Activated T-helper 17 cell treated with anti-CD3 and anti-CD28 coated beads, Interleukin-2, amount 50 U/mL, for 72 hours (primary cell): ENCODE measurements around the gene LRRC8D. TPM values are rescaled to one million over a fixed set of nuclear protein-coding genes. Genes with fewer than 3 reads are reported as not detected.
A peak's percentile ranks its signal among the peaks of the same experiment; 100 is the strongest.

ENCODE experiments used
- ATAC-seq: fragments of 150-1000 bp; cut with Tn5 transposase; replicated peaks from 2 replicates; pipeline ENCODE4 v1.10.0; 2021; ENCODE audit warnings: mild to moderate bottlenecking, moderate library complexity
- H3K27ac Mint-ChIP-seq: one replicate; pipeline ENCODE4 v1.8.0; 2022; ENCODE audit warnings: mixed read lengths
- H3K27me3 Mint-ChIP-seq: one replicate; pipeline ENCODE4 v1.8.0; 2022; ENCODE audit warnings: mixed read lengths
- H3K36me3 Mint-ChIP-seq: one replicate; pipeline ENCODE4 v1.8.0; 2022; ENCODE audit warnings: low read depth, mild to moderate bottlenecking, mixed read lengths
- H3K4me1 Mint-ChIP-seq: one replicate; pipeline ENCODE4 v1.8.0; 2022; ENCODE audit warnings: mixed read lengths
- H3K4me3 Mint-ChIP-seq: one replicate; pipeline ENCODE4 v1.8.0; 2022; ENCODE audit warnings: mild to moderate bottlenecking, mixed read lengths
- H3K9me3 Mint-ChIP-seq: one replicate; pipeline ENCODE4 v1.8.0; 2022; ENCODE audit warnings: mixed read lengths
- total RNA-seq, 2 donors: library from RNA; stranded (reverse); gene quantifications; one replicate each; pipeline ENCODE4 v1.2.3, GENCODE V29; 2022

LRRC8D gene
- total RNA-seq, 2 donors from 2014 or later = 15.2 to 24.0 TPM

DNA sequence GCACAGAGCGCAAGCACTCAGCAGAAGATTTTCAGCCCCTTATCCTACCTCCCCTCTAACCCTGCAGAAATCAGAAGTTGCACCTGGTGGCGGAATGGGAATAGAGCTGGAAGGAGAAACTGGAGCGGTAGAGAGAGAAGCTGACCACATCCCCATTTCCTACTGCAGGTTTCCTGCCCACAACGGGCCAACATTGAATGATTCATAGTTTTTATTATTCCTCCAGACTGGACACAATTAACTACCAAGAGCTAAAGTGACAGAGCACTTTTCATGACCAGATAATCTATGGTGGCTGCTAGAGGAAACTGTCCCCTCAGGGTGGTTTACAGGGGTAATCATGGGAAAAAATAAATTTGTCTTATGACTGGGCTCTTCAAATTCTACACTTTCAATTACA, 21.3 kb upstream of the LRRC8D start:
- Mint-ChIP-seq H3K4me3 (no peak overlapping the region), H3K9me3 (no peaks in the 10 kb centered on the region), H3K4me1 (peaks cover 9% of the 10 kb centered on the region), H3K27ac (peak overlapping the region; percentile 35), H3K36me3 (no peaks in the 10 kb centered on the region), H3K27me3 (no peaks in the 10 kb centered on the region)
- ATAC-seq = no peak

DNA sequence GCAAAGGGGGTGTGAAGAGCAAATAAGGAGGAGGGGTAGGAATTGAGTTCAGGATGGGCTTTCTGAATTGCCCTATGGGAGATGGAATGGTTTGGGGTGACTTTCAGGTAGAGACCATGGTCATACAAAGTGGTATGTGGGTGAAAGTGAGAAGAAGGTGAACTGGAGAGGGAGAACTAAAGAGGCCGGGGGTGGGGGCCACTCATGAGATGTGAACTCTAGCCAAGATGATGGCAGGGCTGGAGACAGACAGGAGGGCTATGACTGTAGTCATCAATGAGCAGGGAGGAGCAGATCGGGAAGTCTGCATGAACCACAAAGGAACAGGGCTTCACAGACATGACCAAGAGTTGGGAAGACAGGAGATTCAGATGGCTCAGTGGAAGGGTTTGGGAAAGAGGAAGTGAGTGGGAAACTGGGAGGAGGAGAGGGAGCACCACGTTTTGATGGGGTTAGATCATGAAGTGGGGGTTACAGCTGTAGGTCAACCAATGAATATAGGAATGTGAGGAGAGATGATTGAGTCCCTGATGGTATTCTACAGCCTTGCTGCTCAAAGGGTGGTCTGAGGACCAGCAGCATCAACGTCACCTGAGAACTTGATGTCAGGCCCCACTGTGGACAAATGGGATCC, 20.7 kb upstream of the LRRC8D start:
- H3K4me3 Mint-ChIP-seq = no peak overlapping the region
- no peak for ATAC-seq
- H3K4me1 Mint-ChIP-seq = peaks cover 9% of the 10 kb centered on the region
- H3K27me3 Mint-ChIP-seq = no peaks in the 10 kb centered on the region
- no peaks in the 10 kb centered on the region for H3K36me3 Mint-ChIP-seq
- peak overlapping the region; percentile 35 for H3K27ac Mint-ChIP-seq
- no peaks in the 10 kb centered on the region for H3K9me3 Mint-ChIP-seq

DNA sequence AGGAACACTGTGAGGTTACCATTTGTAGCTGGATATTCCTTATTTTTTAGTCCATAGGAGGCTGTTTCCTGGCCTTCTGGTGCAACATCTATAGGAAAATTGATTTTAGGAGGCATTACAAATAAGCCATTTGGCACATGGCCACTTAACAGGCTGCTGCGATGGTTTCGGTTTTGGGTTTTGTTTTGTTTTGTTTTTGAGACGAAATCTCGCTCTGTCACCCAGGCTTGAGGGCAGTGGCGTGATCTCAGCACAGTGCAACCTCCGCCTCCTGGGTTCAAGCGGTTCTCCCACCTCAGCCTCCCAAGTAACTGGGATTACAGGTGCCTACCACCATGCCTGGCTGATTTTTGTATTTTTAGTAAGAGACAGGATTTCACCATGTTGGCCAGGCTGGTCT, 20.1 kb upstream of the LRRC8D start:
- Mint-ChIP-seq H3K27ac (no peak overlapping the region), H3K27me3 (no peaks in the 10 kb centered on the region), H3K36me3 (no peaks in the 10 kb centered on the region), H3K4me3 (no peak overlapping the region), H3K4me1 (peaks cover 9% of the 10 kb centered on the region), H3K9me3 (no peaks in the 10 kb centered on the region)
- no peak for ATAC-seq

DNA sequence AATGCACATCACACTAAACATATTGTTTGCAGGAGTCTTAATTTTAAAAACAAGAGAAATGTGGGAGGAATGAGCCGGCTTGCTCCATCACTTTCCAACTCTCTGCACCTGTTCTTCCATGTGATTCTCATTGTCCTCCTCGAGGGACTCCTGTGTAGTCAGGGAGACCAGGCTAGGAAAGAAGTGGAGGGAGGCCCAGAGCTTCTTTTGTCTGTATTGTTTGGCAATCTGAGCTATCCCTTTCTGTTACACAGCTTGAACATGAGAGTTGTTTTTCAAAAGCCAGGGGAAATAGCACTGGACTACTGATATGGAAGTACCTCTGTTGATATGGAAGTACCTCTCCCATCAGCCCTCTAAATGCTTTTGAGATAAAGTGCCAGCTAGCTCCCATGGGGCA, 18.8 kb upstream of the LRRC8D start:
- H3K9me3 Mint-ChIP-seq = no peaks in the 10 kb centered on the region
- ATAC-seq = no peak
- peaks cover 9% of the 10 kb centered on the region for H3K4me1 Mint-ChIP-seq
- H3K27me3 Mint-ChIP-seq = no peaks in the 10 kb centered on the region
- H3K36me3 Mint-ChIP-seq = no peaks in the 10 kb centered on the region
- no peak overlapping the region for H3K27ac Mint-ChIP-seq
- no peak overlapping the region for H3K4me3 Mint-ChIP-seq

DNA sequence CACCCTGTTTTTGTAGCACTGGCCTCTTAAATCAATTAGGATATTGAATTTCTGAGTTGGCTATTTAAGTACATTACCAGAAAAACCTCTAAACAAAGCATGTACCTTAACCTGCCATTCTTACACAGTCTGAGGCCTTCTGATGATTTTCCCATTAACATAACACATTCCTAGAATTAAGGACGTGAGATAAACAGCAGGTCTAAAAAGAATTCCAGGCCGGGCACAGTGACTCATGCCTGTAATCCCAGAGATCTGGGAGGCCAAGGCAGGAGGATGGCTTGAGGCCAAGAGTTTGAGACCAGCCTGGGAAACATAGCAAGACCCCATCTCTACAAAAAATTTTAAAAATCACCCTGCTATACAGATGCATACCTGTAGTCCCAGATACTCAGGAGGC, 18.0 kb upstream of the LRRC8D start:
- Mint-ChIP-seq H3K4me3 (no peak overlapping the region), H3K27me3 (no peaks in the 10 kb centered on the region), H3K4me1 (peaks cover 9% of the 10 kb centered on the region), H3K36me3 (no peaks in the 10 kb centered on the region), H3K27ac (no peak overlapping the region), H3K9me3 (no peaks in the 10 kb centered on the region)
- no peak for ATAC-seq

DNA sequence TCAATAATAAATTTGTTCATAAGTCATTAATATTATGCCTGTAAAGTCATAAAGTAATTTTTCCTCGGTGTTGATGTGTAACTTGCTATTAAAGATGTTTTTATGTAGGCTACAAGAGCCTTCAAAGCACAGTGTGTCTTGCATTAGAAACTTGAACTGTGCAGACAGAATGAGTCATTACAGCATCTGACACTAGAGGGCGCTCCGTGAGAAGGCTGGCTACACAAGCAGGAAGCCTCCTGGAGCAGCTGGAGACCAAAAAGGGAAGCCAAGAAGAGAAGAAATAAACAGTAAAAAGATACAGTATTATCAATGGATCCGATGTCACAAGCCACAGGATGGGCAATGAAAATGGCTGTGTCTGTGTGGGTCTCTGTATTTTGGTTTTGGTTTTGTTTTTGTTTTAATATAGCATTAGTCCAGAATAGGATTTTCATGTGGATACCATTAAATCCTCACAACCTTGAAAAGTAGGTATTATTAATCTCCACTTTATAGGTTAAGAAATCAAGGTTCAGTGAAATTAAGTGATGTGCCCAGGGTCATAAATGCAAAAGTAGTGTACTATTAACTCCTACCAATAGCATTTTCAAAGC, 16.1 kb upstream of the LRRC8D start:
- Mint-ChIP-seq H3K4me3 (no peak overlapping the region), H3K27ac (no peak overlapping the region), H3K27me3 (no peaks in the 10 kb centered on the region), H3K9me3 (no peaks in the 10 kb centered on the region), H3K36me3 (no peaks in the 10 kb centered on the region), H3K4me1 (peaks cover 2% of the 10 kb centered on the region)
- ATAC-seq = peak; percentile 87

DNA sequence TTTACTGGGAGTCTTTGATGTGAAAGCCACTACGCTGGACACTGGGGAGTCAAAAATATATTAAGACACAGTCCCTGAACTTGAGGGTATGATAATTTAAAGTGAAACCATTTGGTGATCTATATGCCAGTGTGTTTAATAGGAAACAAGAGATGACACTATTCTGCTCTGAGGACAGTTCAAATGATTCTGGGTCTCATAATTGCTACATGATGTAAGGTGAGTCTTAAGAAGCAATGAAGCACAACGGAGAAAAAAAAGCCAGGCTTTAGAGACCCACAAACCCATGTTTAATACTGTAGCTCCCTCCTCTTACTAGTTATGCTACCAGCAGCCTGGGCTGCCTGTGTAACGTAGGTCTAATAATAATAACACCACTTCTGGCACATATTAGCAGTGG, 14.2 kb upstream of the LRRC8D start:
- no peak overlapping the region for H3K4me3 Mint-ChIP-seq
- no peaks in the 10 kb centered on the region for H3K36me3 Mint-ChIP-seq
- H3K4me1 Mint-ChIP-seq = no peaks in the 10 kb centered on the region
- no peaks in the 10 kb centered on the region for H3K9me3 Mint-ChIP-seq
- H3K27ac Mint-ChIP-seq = no peak overlapping the region
- H3K27me3 Mint-ChIP-seq = no peaks in the 10 kb centered on the region
- no peak for ATAC-seq

DNA sequence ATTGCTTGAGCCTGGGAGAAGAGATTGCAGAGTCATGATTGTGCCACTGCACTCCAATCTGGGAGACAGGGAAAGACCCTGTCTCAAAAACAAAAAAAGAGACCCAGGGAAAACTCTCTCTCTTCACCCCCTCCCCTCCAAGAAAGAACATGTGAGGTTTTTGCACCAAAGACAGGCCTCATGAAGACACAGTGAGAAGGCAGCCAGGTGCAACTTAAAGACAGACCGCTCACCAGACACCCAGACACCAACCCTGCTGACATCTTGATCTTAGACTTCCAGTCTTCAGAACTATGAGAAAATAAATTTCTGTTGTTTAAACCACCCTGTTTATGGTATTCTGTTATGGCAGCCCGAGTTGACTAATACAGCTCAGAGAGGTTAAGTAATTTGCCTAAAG, 13.3 kb upstream of the LRRC8D start:
- Mint-ChIP-seq H3K4me1 (no peaks in the 10 kb centered on the region), H3K36me3 (no peaks in the 10 kb centered on the region)

DNA sequence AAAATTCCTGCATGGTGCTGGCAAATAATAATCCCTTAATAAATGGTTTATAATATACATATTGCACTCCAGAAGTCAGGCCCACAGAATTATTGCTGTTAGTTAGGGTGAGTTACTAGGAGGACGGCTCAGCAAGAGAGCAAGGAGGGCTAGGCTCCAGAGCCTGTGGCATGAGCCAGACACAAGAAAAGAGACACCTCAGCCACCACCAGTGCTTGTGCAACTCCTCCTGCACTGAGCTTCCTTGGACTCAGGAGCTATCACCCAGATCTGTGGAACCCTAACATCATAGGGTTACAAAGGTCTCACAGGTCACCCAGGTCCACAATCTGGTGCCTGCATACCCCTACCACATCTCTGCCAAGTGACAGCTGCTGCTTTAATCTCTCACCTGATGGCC, 12.8 kb upstream of the LRRC8D start:
- ATAC-seq = no peak
- H3K9me3 Mint-ChIP-seq = no peaks in the 10 kb centered on the region
- H3K27me3 Mint-ChIP-seq = no peaks in the 10 kb centered on the region
- H3K4me3 Mint-ChIP-seq = no peak overlapping the region
- H3K36me3 Mint-ChIP-seq = no peaks in the 10 kb centered on the region
- H3K27ac Mint-ChIP-seq = no peak overlapping the region
- no peaks in the 10 kb centered on the region for H3K4me1 Mint-ChIP-seq

More for the DNA sequence above, 13.3 kb upstream of the LRRC8D start:
- Mint-ChIP-seq H3K27me3 (no peaks in the 10 kb centered on the region), H3K4me3 (no peak overlapping the region), H3K9me3 (no peaks in the 10 kb centered on the region), H3K27ac (no peak overlapping the region)
- ATAC-seq = no peak

DNA sequence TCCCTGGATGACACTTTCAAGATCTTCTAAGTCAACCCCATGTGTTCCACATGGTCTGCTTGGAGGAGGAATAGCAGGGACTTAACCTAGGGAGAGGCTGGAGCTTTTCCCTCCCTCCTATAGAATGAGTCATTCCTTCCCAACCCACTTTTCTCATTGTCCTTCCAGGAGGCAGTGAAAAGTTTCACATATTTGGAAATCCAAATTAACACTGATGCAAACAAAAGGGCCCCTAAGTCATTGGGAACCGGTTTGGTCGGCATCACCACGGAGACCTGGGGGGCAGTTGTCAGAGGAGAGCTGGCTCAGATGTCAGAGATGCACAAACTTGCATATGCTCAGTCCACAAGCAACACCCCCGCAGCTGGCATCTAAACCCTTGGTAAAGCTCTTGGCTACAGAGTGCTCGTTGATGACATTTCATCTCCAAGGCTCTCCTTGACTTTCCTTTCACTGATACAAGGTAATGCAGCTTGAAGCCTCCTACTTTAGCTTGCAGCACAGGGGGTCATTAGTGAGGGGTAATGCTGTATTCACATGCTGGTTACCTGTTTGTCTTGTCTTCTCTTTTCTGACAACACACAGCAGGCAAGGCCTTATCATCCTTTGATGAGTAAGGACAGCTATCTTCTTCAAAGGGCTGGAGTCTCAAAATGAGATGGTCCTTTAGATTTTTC, 12.3 kb upstream of the LRRC8D start:
- no peak for ATAC-seq
- H3K4me3 Mint-ChIP-seq = no peak overlapping the region
- H3K4me1 Mint-ChIP-seq = no peaks in the 10 kb centered on the region
- no peaks in the 10 kb centered on the region for H3K9me3 Mint-ChIP-seq
- no peak overlapping the region for H3K27ac Mint-ChIP-seq
- H3K27me3 Mint-ChIP-seq = no peaks in the 10 kb centered on the region
- no peaks in the 10 kb centered on the region for H3K36me3 Mint-ChIP-seq

DNA sequence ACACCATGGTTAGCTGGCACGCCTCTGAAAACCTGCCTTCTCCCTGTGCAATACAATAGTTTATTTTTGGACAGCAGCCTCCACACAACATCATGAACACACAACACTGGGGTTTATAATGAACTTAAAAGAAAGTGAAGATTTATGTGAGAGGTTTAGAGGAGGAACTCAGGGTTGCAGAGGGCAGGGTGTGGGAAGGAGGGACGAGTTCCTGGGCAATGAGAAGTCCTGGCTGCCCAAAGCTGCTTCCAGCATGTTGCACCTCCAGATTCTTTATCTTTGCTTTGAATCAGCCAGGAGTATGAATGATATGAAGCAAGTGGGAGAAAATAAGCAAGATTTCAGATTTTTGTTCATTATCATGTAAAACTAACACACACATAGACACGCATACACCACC, 11.3 kb upstream of the LRRC8D start:
- Mint-ChIP-seq H3K9me3 (no peaks in the 10 kb centered on the region), H3K4me3 (no peak overlapping the region), H3K36me3 (no peaks in the 10 kb centered on the region), H3K27me3 (peaks cover 3% of the 10 kb centered on the region), H3K27ac (no peak overlapping the region), H3K4me1 (no peaks in the 10 kb centered on the region)
- ATAC-seq = no peak

DNA sequence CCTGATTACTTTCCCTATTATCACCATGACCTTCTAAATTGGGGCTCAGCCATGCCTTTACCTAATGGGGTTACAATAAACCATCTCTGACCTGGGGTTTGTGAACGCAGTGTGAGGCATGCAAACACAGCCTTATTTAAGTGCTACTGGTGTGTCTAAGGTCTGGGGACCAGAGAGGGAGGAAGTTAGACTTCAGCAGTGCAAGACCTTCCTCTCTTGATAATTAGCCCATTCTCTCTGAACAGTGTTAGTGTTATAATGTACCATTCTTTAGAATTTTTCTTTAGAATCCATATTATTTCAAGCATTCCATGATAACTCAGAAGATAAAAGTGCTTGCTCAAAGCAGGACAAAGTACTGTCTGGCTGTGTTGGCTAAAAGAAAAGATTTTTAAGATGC, 10.5 kb upstream of the LRRC8D start:
- no peaks in the 10 kb centered on the region for H3K9me3 Mint-ChIP-seq
- no peaks in the 10 kb centered on the region for H3K4me1 Mint-ChIP-seq
- H3K36me3 Mint-ChIP-seq = no peaks in the 10 kb centered on the region
- ATAC-seq = no peak
- H3K27me3 Mint-ChIP-seq = peaks cover 3% of the 10 kb centered on the region
- no peak overlapping the region for H3K27ac Mint-ChIP-seq
- H3K4me3 Mint-ChIP-seq = no peak overlapping the region

DNA sequence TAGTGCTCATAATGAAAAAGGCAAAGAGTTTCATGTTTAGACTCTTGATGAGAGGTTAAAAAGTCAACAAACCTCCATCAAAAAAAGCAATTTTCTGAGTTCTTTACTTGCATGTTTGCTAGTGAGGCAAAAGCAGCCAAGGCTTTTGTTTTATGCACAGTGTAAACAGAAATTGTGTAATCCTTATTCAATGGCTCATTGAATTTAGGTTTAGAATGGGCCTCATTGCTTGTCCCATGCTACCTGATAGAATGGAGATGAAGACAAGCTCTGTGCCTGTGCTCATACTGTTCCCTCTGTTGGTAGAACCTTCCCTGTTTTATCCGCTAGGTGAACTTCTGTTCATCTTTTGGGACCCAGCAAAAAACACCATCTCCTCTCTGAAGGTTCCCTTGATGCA, 10.0 kb upstream of the LRRC8D start:
- Mint-ChIP-seq H3K4me1 (no peaks in the 10 kb centered on the region), H3K4me3 (no peak overlapping the region), H3K27ac (no peak overlapping the region), H3K9me3 (no peaks in the 10 kb centered on the region), H3K27me3 (peaks cover 3% of the 10 kb centered on the region), H3K36me3 (no peaks in the 10 kb centered on the region)
- ATAC-seq = no peak

DNA sequence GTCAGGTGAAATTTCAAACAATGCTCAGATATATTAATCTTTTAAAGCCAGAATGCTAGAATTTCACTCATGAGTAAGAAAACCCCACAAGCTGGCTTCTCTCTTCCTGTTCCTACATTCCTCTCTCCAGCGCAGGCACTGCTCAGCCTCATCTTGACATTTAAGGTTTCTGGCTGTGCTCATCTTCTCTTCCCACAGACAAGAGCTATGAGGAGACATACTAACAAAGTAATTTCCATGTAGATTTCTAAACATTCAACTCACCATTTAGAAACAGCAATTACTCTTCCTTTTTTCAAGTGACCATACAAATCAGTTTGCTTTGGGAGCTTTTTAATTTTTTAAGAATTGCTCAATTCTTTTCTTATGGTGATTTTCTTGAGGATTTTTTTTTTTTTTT, 7.8 kb upstream of the LRRC8D start:
- H3K27ac Mint-ChIP-seq = no peak overlapping the region
- H3K4me1 Mint-ChIP-seq = no peaks in the 10 kb centered on the region
- H3K9me3 Mint-ChIP-seq = no peaks in the 10 kb centered on the region
- H3K36me3 Mint-ChIP-seq = no peaks in the 10 kb centered on the region
- peaks cover 3% of the 10 kb centered on the region for H3K27me3 Mint-ChIP-seq
- H3K4me3 Mint-ChIP-seq = no peak overlapping the region
- ATAC-seq = no peak

DNA sequence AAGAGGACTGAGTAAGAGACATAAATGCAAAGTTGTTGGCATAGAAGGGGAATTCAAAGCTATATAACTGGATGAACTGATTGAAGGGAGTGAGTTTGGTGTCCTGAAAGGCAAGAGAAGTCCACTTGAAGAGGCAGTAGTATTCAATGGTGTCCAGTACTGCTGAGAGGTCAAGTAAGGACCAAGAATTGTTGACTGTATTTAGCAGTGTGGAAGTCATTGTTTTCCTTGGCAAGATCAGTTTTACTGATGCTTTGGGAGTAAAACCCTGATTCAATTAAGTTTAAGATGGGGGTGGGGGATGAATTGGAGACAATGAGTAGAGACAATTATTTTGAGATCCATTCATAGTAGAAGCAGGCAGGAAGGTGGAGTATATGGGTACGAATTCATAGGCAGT, 5.8 kb upstream of the LRRC8D start:
- Mint-ChIP-seq H3K4me3 (no peak overlapping the region), H3K27me3 (peaks cover 3% of the 10 kb centered on the region), H3K9me3 (no peaks in the 10 kb centered on the region), H3K36me3 (no peaks in the 10 kb centered on the region), H3K4me1 (peaks cover 4% of the 10 kb centered on the region), H3K27ac (no peak overlapping the region)
- no peak for ATAC-seq
